Epithelial cell of prostate (primary cell): Measurements from ENCODE around the gene CFAP92.

Experiments used
- DNase-seq: peaks from one replicate; pipeline ENCODE4 v3.0.0-alpha.2; 2011; ENCODE audit warnings: low read depth, low spot score
- H3K27ac ChIP-seq: fragments of 450-650 bp; 2 replicates; pipeline ENCODE4 v1.5.1; 2017; ENCODE audit warnings: mild to moderate bottlenecking

CFAP92 gene, protein sequence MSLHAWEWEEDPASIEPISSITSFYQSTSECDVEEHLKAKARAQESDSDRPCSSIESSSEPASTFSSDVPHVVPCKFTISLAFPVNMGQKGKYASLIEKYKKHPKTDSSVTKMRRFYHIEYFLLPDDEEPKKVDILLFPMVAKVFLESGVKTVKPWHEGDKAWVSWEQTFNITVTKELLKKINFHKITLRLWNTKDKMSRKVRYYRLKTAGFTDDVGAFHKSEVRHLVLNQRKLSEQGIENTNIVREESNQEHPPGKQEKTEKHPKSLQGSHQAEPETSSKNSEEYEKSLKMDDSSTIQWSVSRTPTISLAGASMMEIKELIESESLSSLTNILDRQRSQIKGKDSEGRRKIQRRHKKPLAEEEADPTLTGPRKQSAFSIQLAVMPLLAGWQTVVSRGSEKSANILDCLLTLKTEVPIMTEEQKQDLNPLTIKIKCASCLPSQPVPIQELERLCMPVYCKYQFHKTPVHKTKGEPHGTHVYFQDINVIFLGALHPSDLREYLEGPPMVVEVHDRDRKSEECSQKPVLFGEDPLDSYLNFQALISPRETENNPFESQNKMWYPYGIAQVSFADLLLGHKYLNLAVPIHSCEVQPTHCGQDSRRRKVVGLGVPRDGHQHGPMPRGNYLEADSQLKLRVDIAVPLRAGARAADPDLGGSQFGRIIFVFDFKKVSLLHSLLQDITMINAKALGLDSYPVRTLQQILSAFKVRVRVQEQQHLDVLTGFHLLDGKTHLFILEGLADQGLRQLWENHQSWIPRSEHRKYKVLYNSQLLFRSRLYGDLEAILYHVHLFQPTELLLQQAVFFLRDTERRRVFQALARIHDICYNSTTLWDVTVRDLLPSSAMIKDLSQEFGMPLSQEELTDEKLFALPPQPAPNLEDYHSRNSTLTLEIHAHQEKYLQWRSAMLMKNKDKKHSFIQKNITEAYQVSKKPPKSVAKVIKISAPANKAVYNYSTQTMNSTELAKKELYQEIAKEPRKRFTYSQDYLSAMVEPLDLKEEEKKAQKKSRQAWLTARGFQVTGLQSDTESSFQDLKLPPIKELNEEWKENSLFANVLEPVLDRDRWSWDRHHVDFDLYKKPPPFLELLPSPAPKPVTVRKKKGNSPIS

DNA sequence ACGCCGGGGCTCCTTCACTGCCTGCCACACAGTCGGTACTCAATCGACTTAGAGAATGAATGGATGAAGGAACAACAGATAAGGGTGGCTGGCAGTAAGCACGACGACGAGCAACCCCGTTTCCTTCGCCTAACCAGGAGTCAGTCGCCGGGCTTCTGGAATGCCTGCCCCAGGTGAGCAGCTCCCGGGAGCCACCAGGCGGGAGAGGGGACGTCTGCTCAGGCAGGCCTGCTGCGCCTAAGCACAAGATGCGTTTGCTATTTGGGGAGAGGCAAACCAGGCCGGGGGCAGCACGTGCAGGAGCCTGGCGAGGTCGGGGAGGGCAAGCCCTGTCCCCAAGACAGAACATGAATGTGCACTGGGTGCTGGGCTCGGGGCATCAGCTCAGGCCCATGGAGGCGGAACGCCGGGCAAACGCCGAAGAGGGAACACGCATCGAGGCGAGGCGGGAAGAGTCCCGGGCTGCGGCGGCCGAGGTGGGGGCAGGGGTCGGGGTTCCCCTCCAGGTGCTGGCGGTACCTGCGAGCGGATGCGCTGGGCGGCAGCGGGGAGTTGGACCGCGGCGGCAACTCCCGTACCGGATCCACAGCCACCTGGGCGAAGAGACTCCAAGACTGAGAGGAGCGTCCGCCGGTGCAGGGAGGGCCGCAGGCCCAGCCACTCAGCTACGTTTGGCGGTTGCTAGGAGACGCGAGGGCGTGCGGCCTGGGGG, at the start of gene CFAP92:
TSS of gene CFAP92 (minus strand) at position 616 of the 712 bp plus-strand sequence. CDS start 772 bp downstream, outside the sequence.
- H3K27ac ChIP-seq, result no peak within 1 kb of the TSS
- no peak for DNase-seq

GRCh38 chr3:129040579-129041300, 46.9 kb upstream of the CFAP92 start:
- no peak for DNase-seq

GRCh38 chr3:129040039-129040336, 46.1 kb upstream of the CFAP92 start:
- no peak for DNase-seq
- no peak overlapping the region for H3K27ac ChIP-seq

More at GRCh38 chr3:129040579-129041300, 46.9 kb upstream of the CFAP92 start:
- no peak overlapping the region for H3K27ac ChIP-seq

- H3K27ac ChIP-seq, result no peak overlapping the region
- DNase-seq, result no peak
Observed at GRCh38 chr3:129039271-129040038, 45.6 kb upstream of the CFAP92 start.

DNA sequence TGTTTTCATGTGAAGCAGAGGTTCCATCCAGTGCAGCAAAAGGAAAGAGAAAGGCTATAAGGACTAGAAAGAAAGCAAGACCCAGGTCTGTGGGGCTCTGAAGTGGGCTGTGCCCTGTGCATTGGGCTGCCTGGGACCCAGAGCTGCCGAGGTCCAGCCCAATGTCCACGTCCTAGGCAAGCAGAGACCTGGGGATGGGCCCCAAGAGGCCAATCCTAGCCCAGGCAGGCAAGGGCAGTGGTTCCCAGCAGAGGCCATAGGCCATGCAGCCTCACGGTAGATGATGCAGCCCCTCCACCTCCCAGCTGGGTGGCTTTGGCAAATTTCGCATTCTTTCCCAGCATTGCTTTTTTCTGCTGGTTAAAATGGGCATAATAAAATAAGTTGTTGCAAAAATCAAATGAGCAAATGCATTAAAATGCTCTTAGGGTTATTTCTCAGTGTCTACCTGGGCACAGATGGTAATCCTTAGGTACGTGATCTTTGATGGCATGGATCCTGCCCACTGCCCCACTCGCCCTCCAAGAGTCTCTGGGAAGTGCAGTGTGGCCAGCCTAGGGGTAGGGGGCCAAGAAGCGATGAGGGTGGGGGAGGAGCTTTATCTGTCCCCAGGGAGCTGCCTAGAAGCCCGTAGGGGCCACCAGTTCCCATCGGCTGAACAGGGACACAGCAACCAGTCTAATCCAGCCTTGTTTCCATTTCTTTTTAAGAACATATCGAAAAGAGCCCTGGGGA, 44.4 kb upstream of the CFAP92 start:
- no peak overlapping the region for H3K27ac ChIP-seq
- no peak for DNase-seq

DNA sequence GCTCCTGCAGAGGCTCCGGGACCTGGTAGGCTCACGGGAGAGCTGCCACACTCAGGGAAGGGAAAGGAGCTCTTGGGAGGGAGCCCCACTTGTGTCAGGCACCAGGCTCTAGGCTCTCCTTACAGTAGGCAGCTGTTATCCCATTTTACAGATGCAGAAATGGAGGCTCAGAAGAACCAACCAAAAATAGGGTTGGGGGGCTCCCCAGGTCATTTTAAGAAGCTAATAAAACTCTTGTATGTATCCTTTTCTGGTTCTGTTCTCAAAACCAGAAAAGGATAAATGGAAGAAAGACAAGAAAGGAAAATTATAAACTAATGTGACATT, 43.2 kb upstream of the CFAP92 start:
- no peak overlapping the region for H3K27ac ChIP-seq

GRCh38 chr3:129036222-129037092, 42.6 kb upstream of the CFAP92 start:
- H3K27ac ChIP-seq, result no peak overlapping the region
- DNase-seq, result no peak

More for the DNA sequence above, 43.2 kb upstream of the CFAP92 start:
- DNase-seq, result no peak

DNA sequence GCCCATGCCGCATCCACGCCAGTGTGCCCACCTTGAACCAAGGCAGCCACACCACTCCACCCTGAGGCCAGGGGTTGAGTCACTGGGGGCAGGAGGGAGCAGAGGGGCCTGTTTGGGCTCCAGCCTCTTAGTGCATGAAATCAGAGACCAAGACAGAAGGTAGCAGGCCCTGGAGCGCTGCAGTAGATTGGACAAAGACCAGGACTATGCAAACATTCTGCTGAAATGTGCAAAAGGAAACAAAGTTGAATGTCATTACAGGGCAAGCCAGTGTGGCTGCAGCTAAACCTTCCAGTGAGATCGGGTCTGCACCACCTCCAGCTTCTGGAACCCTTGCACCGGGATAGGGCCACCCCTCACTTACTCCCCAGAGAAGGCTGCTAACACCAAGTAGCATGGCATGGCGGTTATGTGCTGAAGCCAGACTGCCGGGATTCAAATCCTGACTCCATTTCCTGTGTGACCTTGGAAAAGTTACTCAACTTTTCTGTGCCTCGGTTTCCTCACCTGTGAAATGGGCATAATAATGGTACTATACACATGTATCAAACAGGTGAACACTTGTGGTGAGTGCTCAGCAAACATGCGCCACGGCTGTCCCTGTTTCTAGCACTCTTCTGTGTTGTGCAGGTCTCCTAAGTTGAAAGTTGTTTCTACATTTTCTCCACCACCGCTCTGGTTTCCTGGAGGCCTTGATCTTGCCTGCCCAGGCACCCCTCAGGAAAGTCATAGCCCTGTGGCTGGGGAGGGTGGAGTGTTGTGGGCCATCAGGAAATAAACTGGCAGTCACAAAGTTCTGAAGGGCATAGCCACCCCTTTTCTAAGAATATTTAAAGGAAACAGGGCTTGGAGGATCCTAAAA, 41.7 kb upstream of the CFAP92 start:
- no peak overlapping the region for H3K27ac ChIP-seq
- no peak for DNase-seq

- no peak for DNase-seq
- no peak overlapping the region for H3K27ac ChIP-seq
Observed at GRCh38 chr3:129034642-129035041, 40.8 kb upstream of the CFAP92 start.

GRCh38 chr3:129033633-129034321, 39.9 kb upstream of the CFAP92 start:
- no peak for DNase-seq
- no peak overlapping the region for H3K27ac ChIP-seq

DNA sequence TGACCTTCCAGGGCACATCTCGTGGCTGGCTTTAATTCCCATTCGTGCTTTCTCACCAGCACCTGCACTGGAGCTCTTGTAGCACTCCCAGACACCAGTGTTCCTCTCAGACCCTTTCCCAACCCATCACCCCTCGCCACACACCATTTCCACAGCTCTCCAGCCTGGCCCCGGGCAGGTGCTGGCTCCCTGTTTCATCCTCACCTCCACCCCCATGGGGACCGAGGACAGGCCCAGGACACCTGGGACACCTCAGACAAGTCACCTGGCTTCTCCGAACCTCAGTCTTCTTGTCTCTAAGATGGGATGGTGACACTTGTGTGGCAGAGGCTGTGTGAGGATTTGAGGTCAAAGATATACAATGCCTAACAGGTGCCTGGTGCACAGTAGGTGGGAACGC, 39.3 kb upstream of the CFAP92 start:
- DNase-seq, result no peak
- H3K27ac ChIP-seq, result no peak overlapping the region

DNA sequence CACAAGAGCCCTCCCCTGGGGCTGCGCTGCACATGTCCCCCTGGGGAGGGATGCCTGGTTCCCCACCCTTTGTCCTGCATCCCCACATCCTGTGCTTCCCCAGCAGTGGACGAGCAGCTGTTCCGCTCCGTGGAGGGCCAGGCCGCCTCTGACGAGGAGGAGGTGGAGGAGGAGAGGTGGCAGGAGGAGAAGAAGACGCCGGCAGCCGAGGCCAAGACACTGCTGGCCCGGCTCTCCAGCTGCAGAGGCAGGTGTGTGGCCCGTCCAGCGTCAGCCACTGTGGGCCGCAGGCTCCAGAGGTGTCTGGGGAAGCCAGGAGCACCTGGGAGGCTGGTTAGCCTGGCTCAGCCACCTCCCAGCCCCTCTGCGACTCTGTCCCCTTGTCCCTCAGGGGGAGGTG, 38.8 kb upstream of the CFAP92 start:
- DNase-seq, result no peak
- H3K27ac ChIP-seq, result no peak overlapping the region

DNA sequence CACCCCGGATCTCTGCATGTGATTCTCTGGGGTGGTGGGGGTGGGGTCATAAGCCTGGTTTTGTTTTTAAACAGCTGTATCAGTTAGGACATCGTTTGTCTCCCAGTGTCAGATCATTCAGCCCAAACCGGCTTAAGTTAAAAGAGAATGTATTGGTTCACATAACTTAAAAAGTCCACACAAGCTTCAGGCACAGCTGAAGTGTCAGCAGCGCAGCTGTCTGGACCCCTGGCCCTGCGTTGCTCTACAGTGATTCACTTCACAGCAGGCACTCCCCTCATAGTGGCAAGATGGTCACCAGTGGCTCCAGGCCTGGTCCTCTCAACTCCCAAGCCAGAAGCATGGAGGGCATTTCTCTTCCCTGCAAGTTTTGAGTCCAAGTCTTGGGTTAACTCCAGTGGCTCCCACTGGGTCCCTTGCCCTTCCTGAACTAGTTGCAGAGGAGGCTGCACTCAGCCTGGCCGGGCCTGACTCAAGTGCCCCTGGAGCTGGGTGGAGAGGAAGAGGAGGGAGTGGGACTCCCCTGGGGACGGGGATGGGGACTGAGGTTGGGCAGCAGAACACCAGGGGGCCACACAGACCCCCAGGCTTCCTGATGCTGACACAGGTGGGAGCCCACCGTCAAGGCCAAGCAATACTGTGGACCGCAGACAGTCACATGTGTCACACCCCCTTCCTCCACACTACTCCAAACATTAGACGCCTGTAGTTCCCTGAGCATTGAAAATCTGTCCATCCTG, 37.8 kb upstream of the CFAP92 start:
- H3K27ac ChIP-seq, result no peak overlapping the region
- no peak for DNase-seq

DNA sequence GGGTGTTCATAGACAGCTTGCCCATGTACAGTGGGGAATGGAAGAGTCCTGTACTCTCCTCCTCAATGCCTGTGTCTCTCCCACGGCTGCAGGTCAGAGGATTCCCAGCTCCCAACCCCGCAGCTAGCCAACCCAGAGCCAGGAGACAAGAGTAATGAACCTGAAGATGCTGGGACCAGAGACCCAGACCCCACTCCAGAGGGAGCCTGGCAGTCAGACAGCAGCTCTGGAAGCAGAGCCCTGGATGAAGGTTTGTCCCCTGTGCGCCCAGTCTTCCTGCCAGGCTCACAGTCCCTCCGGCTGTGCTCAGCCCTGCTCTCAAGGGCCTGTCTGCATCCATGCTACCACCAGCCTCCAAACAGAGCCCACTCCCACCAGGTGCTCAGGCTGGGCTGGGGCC, 36.7 kb upstream of the CFAP92 start:
- no peak overlapping the region for H3K27ac ChIP-seq
- no peak for DNase-seq

DNA sequence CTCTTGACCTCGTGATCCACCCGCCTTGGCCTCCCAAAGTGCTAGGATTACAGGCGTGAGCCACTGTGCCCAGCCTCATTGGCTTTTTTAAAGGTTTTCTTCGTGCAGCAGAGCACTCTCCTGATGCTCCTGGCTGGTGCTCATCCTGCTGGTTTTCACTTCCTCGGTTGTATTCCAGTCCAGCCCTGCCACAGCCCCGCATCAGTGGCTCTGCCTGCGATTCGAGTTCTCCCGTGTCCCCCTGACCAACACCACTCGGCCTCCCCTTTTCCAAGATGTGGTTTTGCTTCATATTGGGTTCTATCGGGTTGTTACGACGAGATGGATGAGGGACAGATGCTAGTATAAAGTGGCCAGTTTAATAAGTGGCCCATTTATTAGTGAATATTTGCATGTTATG, 35.0 kb upstream of the CFAP92 start:
- no peak for DNase-seq
- H3K27ac ChIP-seq, result no peak overlapping the region

- no peak for DNase-seq
- H3K27ac ChIP-seq, result no peak overlapping the region
Observed at GRCh38 chr3:129027544-129027880, 33.6 kb upstream of the CFAP92 start.
